Type B pancreatic cell (in vitro differentiated cells): ENCODE results near the gene OR5K3. TPM values are rescaled to one million over a fixed set of nuclear protein-coding genes. Genes with fewer than 3 reads are reported as not detected.
"Not testable (repeated sequence)": the region's sequence is repeated elsewhere in the genome, so short reads cannot be mapped to it uniquely, and the experiment has no call there.

Experiments
- DNase-seq: peaks from one replicate; pipeline ENCODE4 v3.0.0; 2021; ENCODE audit warnings: mixed read lengths; ENCODE audit not compliant: unreplicated experiment; ENCODE audit errors: extremely low spot score
- H3K27ac Mint-ChIP-seq: 2 replicates; pipeline ENCODE4 v1.8.0; 2021; ENCODE audit warnings: mild to moderate bottlenecking, mixed read lengths
- H3K27me3 Mint-ChIP-seq: 2 replicates; pipeline ENCODE4 v1.8.0; 2021; ENCODE audit warnings: mixed read lengths
- H3K36me3 Mint-ChIP-seq: 2 replicates; pipeline ENCODE4 v1.8.0; 2021; ENCODE audit warnings: mixed read lengths
- H3K4me1 Mint-ChIP-seq: one replicate; pipeline ENCODE4 v1.8.0; 2021; ENCODE audit warnings: mixed read lengths; ENCODE audit not compliant: unreplicated experiment
- H3K4me3 Mint-ChIP-seq: 2 replicates; pipeline ENCODE4 v1.8.0; 2021; ENCODE audit warnings: mild to moderate bottlenecking, mixed read lengths
- H3K9me3 Mint-ChIP-seq: 2 replicates; pipeline ENCODE4 v1.8.0; 2021; ENCODE audit warnings: mixed read lengths
- CTCF ChIP-seq: fragments of 200-600 bp; sonication (generic); conservative IDR thresholded peaks from 2 replicates; pipeline ENCODE4 v1.5.0; 2021; ENCODE audit warnings: antibody characterized with exemption, mild to moderate bottlenecking
- total RNA-seq: library from RNA; stranded (reverse); gene quantifications from 2 replicates; pipeline ENCODE4 v1.2.1, GENCODE V29; 2021; ENCODE audit warnings: low replicate concordance

Gene OR5K3
- total RNA-seq, 1 donor from 2014 or later: not detected

- Mint-ChIP-seq H3K27me3 (no peaks in the 10 kb centered on the region), H3K36me3 (no peaks in the 10 kb centered on the region), H3K4me1 (no peaks in the 10 kb centered on the region), H3K4me3 (no peak overlapping the region), H3K9me3 (no peaks in the 10 kb centered on the region), H3K27ac (no peak overlapping the region)
- DNase-seq: no peak
- no peak for TF ChIP-seq CTCF
These were observed 19.3 kb upstream of the OR5K3 start for GRCh38 chr3:98371186-98371585.

- no peak overlapping the region for H3K27ac Mint-ChIP-seq
- no peaks in the 10 kb centered on the region for H3K36me3 Mint-ChIP-seq
- no peak for TF ChIP-seq CTCF
- no peaks in the 10 kb centered on the region for H3K4me1 Mint-ChIP-seq
- no peak for DNase-seq
- H3K27me3 Mint-ChIP-seq: no peaks in the 10 kb centered on the region
- no peak overlapping the region for H3K4me3 Mint-ChIP-seq
- no peaks in the 10 kb centered on the region for H3K9me3 Mint-ChIP-seq
These were observed 18.6 kb upstream of the OR5K3 start for GRCh38 chr3:98371853-98372252.

- TF ChIP-seq CTCF: no peak
- no peaks in the 10 kb centered on the region for H3K9me3 Mint-ChIP-seq
- no peaks in the 10 kb centered on the region for H3K27me3 Mint-ChIP-seq
- no peaks in the 10 kb centered on the region for H3K4me1 Mint-ChIP-seq
- H3K27ac Mint-ChIP-seq: no peak overlapping the region
- H3K4me3 Mint-ChIP-seq: no peak overlapping the region
- no peaks in the 10 kb centered on the region for H3K36me3 Mint-ChIP-seq
- DNase-seq: no peak
These were observed 18.0 kb upstream of the OR5K3 start for GRCh38 chr3:98372445-98372844.

GRCh38 chr3:98376631-98377030 is 13.8 kb upstream of the OR5K3 start:
- Mint-ChIP-seq H3K27me3 (no peaks in the 10 kb centered on the region), H3K4me1 (no peaks in the 10 kb centered on the region), H3K9me3 (no peaks in the 10 kb centered on the region), H3K36me3 (no peaks in the 10 kb centered on the region), H3K4me3 (no peak overlapping the region), H3K27ac (no peak overlapping the region)
- no peak for DNase-seq
- no peak for TF ChIP-seq CTCF

GRCh38 chr3:98388147-98388546 is 2.3 kb upstream of the OR5K3 start:
- no peak overlapping the region for H3K4me3 Mint-ChIP-seq
- no peaks in the 10 kb centered on the region for H3K9me3 Mint-ChIP-seq
- TF ChIP-seq CTCF: no peak
- no peak overlapping the region for H3K27ac Mint-ChIP-seq
- no peaks in the 10 kb centered on the region for H3K36me3 Mint-ChIP-seq
- DNase-seq: no peak
- H3K27me3 Mint-ChIP-seq: peaks cover 4% of the 10 kb centered on the region
- H3K4me1 Mint-ChIP-seq: no peaks in the 10 kb centered on the region

GRCh38 chr3:98395101-98395500 is 4.6 kb downstream of the OR5K3 start:
- H3K4me3 Mint-ChIP-seq: no peak overlapping the region
- H3K36me3 Mint-ChIP-seq: no peaks in the 10 kb centered on the region
- peaks cover 3% of the 10 kb centered on the region for H3K27me3 Mint-ChIP-seq
- TF ChIP-seq CTCF: no peak
- H3K4me1 Mint-ChIP-seq: no peaks in the 10 kb centered on the region
- peaks cover 2% of the 10 kb centered on the region for H3K9me3 Mint-ChIP-seq
- H3K27ac Mint-ChIP-seq: no peak overlapping the region
- no peak for DNase-seq

GRCh38 chr3:98396482-98396881 is 6.0 kb downstream of the OR5K3 start:
- not testable (repeated sequence) for H3K4me1 Mint-ChIP-seq, H3K27ac Mint-ChIP-seq, H3K27me3 Mint-ChIP-seq, H3K9me3 Mint-ChIP-seq, H3K36me3 Mint-ChIP-seq, H3K4me3 Mint-ChIP-seq, DNase-seq
